Measurements from ENCODE around the gene OPCML. TPM values are rescaled to one million over a fixed set of nuclear protein-coding genes. Genes with fewer than 3 reads are reported as not detected.

Gene OPCML
- total RNA-seq, 3 donors from 2014 or later (not counting 1 experiment from before 2014, with no cell fraction given) = not detected

DNA sequence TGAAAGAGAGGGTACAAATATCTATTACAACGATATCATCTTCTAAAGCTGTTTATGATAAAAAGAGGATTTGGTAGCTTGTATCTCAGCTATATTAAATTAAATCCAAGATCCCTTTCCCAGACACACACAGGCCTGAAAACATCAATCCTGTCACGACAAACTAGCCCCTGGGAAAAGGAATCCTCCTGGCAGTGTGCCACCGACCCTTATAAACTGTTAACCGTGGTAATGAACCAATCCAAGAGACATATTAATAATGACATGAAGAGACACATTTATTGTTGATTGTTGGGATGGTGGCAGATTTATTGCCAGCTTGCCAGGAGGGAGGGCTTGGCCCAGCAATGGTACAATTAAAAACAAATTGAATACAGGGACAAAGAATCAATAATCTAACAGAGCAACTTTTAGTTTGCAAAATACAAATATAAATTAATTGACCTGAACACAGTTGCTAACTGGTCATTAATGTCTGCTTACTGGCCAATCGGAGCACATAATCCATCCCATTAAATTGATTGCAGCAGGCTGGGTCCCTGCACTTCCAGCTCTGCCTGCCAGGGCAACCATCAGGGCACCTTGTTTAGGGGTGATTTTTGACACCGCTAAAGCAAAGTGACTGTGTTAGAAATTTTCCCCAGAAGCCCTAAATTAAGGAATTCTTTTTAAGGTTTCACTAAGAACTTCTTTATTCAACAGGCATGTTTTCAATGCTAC, 887.6 kb downstream of the OPCML start:
- Mint-ChIP-seq H3K27ac (no peak overlapping the region), H3K9me3 (peaks cover 11 to 13% of the 10 kb centered on the region in 2 donors), H3K27me3 (ENCODE audit: low read depth in 2 of 2) (peaks cover 0 to 4% of the 10 kb centered on the region in 2 donors), H3K4me1 (no peaks in the 10 kb centered on the region), H3K36me3 (no peaks in the 10 kb centered on the region), H3K4me3 (no peak overlapping the region)
- no peaks in the 10 kb centered on the region for H3K27me3 ChIP-seq (ENCODE audit: control insufficient read depth, insufficient read depth, low read length)
- DNase-seq (no peak), ATAC-seq (no peak)
- no peak for TF ChIP-seq CTCF (IDR thresholded peaks at IDR 0.05)
- peaks cover 4% of the 10 kb centered on the region for H3K9me3 ChIP-seq (ENCODE audit: control insufficient read depth, insufficient read depth, low read length)
- WGBS (ENCODE audit: insufficient coverage) = 84% methylated on average over 5 of the region's 6 CpGs
- no peaks in the 10 kb centered on the region for H3K4me1 ChIP-seq (ENCODE audit: control insufficient read depth, insufficient read depth, low read length)
- H3K27ac ChIP-seq (ENCODE audit: low read length) = no peak overlapping the region
- H3K36me3 ChIP-seq (ENCODE audit: control insufficient read depth, insufficient read depth, low read length) = no peaks in the 10 kb centered on the region
- intact Hi-C loops (cut with micrococcal nuclease) = no loop called here
- H3K4me3 ChIP-seq (ENCODE audit: low read length) = no peak overlapping the region

DNA sequence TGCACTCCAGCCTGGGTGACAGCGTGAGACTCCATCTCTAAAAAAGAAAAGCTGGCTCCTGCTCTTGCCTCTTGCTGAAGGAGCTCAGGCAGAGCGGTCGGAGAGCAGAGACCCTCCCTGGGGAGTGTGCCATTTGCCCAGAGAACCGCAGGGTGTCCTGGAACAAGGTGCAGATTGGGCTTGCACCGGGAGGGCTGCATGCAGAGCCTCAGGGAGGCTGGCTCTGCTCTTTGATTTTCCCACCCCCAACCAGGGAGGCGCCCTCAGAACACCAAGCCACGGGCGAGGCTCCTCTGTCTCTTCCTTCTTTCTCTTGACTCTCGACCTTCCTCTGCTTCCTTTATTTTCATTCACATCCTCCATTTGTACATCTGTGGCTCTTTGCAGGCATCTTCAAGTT, 889.1 kb downstream of the OPCML start:
- Histone ChIP-seq H3K4me3 (ENCODE audit: low read length) (no peak overlapping the region), H3K27ac (ENCODE audit: low read length) (no peak overlapping the region), H3K36me3 (ENCODE audit: control insufficient read depth, insufficient read depth, low read length) (no peaks in the 10 kb centered on the region), H3K27me3 (ENCODE audit: control insufficient read depth, insufficient read depth, low read length) (no peaks in the 10 kb centered on the region), H3K4me1 (ENCODE audit: control insufficient read depth, insufficient read depth, low read length) (no peaks in the 10 kb centered on the region), H3K9me3 (ENCODE audit: control insufficient read depth, insufficient read depth, low read length) (peaks cover 4% of the 10 kb centered on the region)
- no peak overlapping the region for H3K27ac Mint-ChIP-seq
- no peaks in the 10 kb centered on the region for H3K36me3 Mint-ChIP-seq
- no peak overlapping the region for H3K4me3 Mint-ChIP-seq
- no peak for TF ChIP-seq CTCF (IDR thresholded peaks at IDR 0.05)
- H3K27me3 Mint-ChIP-seq (ENCODE audit: low read depth in 2 of 2) = peaks cover 0 to 4% of the 10 kb centered on the region in 2 donors
- WGBS (ENCODE audit: insufficient coverage) = 63% methylated on average over 9 of the region's 9 CpGs
- intact Hi-C loops (cut with micrococcal nuclease) = no loop called here
- DNase-seq (no peak), ATAC-seq (no peak)
- H3K4me1 Mint-ChIP-seq = no peaks in the 10 kb centered on the region
- peaks cover 12 to 14% of the 10 kb centered on the region in 2 donors for H3K9me3 Mint-ChIP-seq

DNA sequence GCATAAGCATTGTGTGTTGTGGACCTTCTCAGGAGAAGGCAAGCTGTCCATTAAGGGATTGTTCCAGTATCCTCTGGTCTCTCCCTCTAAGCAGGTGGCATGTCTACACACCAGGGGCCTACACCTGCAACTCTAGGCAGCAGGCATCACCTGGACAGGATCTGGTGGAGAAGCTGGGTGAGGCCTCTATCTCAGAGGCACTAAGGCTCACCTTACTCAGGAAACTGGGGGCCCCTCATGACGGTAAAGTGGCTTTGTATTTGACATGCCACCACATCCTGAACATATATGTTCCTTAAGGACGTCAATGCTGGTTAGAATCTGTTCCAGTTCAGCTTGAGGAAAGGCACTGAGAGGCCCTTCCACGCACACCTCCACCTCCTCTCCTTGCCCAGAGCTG, 891.3 kb downstream of the OPCML start:
- Mint-ChIP-seq H3K4me1 (no peaks in the 10 kb centered on the region), H3K27me3 (ENCODE audit: low read depth in 2 of 2) (peaks cover 0 to 4% of the 10 kb centered on the region in 2 donors), H3K27ac (no peak overlapping the region), H3K4me3 (no peak overlapping the region), H3K36me3 (no peaks in the 10 kb centered on the region), H3K9me3 (peaks cover 8 to 12% of the 10 kb centered on the region in 2 donors)
- no peak for ATAC-seq
- TF ChIP-seq CTCF (IDR thresholded peaks at IDR 0.05) = no peak
- intact Hi-C loops (cut with micrococcal nuclease) = no loop called here
- Histone ChIP-seq H3K27ac (ENCODE audit: low read length) (no peak overlapping the region), H3K36me3 (ENCODE audit: control insufficient read depth, insufficient read depth, low read length) (no peaks in the 10 kb centered on the region), H3K9me3 (ENCODE audit: control insufficient read depth, insufficient read depth, low read length) (peaks cover 4% of the 10 kb centered on the region), H3K27me3 (ENCODE audit: control insufficient read depth, insufficient read depth, low read length) (no peaks in the 10 kb centered on the region), H3K4me3 (ENCODE audit: low read length) (no peak overlapping the region), H3K4me1 (ENCODE audit: control insufficient read depth, insufficient read depth, low read length) (no peaks in the 10 kb centered on the region)
- WGBS (ENCODE audit: insufficient coverage) = 45% methylated on average over 3 of the region's 3 CpGs
- DNase-seq = peak in 1 of 2 donors; percentile 2

DNA sequence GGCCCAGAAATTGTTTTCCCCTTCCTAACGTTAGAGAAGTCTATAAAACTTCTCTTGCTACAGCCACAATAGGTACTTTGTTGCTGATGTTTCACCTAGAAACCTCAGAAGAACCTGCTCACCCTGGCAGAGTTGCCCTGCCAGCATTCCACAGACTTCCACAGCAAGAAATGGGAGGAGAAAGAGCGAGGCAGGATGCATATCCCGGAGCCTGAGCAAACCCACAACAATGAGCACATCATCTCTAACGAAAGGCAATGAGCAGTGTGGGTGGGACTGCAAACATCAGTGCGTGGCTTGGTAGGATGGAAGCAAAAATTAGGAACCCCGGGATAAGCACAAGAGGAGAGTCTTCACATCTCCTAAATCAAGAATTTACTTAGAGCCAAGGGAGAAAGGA, 892.3 kb downstream of the OPCML start:
- H3K4me1 ChIP-seq (ENCODE audit: control insufficient read depth, insufficient read depth, low read length) = no peaks in the 10 kb centered on the region
- no peak for TF ChIP-seq CTCF (IDR thresholded peaks at IDR 0.05)
- H3K27me3 Mint-ChIP-seq (ENCODE audit: low read depth in 2 of 2) = peaks cover 0 to 4% of the 10 kb centered on the region in 2 donors
- H3K9me3 Mint-ChIP-seq = peaks cover 7 to 14% of the 10 kb centered on the region in 2 donors
- intact Hi-C loops (cut with micrococcal nuclease) = no loop called here
- peaks cover 4% of the 10 kb centered on the region for H3K9me3 ChIP-seq (ENCODE audit: control insufficient read depth, insufficient read depth, low read length)
- H3K4me3 ChIP-seq (ENCODE audit: low read length) = no peak overlapping the region
- no peaks in the 10 kb centered on the region for H3K36me3 Mint-ChIP-seq
- no peaks in the 10 kb centered on the region for H3K4me1 Mint-ChIP-seq
- DNase-seq (no peak), ATAC-seq (no peak)
- no peaks in the 10 kb centered on the region for H3K27me3 ChIP-seq (ENCODE audit: control insufficient read depth, insufficient read depth, low read length)
- no peak overlapping the region for H3K27ac Mint-ChIP-seq
- WGBS (ENCODE audit: insufficient coverage) = 85% methylated on average over 3 of the region's 6 CpGs
- H3K36me3 ChIP-seq (ENCODE audit: control insufficient read depth, insufficient read depth, low read length) = no peaks in the 10 kb centered on the region
- no peak overlapping the region for H3K4me3 Mint-ChIP-seq
- no peak overlapping the region for H3K27ac ChIP-seq (ENCODE audit: low read length)

Data from natural killer cell (primary cell).